GM15510 (cell line): ENCODE results near the gene L3MBTL1.

Source experiments
- POLR2A ChIP-seq: IDR thresholded peaks from 3 replicates; pipeline ENCODE4 v1.6.1; 2011; ENCODE audit warnings: borderline replicate concordance; ENCODE audit not compliant: insufficient read length; ENCODE audit errors: extremely low read depth

L3MBTL1 gene

GRCh38 chr20:43528258-43528875 is 20.9 kb downstream of the L3MBTL1 start:
- TF ChIP-seq POLR2A, result no peak

DNA sequence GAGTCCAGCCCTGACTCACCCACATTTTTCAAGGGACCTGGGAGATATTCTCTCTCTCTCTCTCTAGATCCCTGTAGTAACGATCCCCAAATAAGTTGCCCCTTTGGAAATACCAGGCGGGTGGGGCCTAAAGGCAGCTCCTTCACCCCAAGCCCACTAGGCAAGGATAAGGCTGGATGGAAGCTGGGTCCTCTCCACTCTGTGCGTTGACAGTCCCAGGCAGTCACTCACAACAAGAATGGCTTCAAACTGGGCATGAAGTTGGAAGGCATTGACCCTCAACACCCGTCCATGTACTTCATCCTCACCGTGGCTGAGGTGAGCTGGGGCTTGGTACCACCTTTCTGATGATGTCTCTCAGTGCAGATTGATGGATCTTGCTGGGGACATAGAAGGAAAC is 21.6 kb downstream of the L3MBTL1 start:
- TF ChIP-seq POLR2A, result no peak

DNA sequence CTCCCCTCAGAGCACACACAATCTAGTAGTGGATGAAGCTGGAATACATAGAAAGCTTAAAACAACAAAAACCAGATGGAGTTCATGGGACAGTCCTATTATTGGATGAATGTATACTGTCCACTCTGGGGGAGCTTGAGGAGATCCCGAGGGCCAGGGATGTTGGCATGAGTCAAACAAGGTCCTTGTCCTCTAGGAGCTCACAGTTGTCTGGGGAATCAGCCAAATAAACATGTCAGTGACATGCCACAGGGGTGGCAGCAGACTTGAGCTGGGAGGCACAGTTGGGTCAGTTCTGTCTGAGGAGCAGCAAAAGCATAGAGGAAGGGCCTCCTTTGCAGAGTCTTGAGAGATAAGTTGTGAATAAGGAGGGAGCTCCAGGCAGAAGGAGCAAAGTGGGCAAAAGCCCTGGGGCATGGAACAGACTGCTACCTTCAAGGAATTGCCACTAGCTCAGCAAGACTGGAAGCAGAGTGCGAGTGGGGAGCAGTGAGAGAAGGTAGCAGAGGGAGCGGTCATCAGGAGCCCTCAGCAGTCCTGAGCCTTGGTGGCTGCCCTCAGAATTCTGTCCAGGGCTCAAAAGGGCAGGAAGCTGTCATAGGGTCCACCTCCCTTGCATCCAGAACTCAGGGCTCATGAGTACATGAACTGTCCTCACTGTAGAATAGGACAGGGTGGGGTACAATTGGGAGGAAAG is 22.1 kb downstream of the L3MBTL1 start:
- no peak for TF ChIP-seq POLR2A

GRCh38 chr20:43530321-43531090 is 23.0 kb downstream of the L3MBTL1 start:
- TF ChIP-seq POLR2A, result no peak

- no peak for TF ChIP-seq POLR2A
Measured at GRCh38 chr20:43531091-43531443, 23.6 kb downstream of the L3MBTL1 start.

DNA sequence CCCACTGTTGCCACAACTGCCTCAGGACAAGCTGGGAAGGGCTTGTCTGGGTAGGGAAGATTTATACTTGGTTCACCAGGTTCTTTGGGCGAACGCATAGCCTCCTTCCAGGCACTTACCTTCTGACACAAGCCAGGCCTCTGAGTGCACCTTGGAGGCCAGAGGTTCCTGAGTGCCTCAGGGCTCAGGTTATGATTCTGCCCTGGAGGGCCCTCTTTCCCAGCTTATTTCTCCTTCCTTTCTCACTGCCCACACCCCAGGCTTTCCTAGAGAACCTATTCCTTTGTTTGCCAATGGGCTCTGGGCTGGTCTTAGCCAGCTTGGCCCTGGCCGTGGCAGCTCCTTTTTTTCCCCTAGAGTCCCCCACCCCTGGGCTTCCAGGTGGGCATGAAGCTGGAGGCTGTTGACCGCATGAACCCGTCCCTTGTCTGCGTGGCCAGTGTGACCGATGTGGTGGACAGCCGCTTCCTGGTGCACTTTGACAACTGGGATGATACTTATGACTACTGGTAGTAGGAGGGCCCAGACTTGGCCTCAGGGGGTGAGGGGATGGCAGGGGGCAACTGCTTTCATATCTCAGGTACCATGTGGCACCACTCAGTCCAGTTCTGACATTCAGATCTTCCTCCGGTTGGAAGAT is 25.0 kb downstream of the L3MBTL1 start:
- TF ChIP-seq POLR2A, result no peak

DNA sequence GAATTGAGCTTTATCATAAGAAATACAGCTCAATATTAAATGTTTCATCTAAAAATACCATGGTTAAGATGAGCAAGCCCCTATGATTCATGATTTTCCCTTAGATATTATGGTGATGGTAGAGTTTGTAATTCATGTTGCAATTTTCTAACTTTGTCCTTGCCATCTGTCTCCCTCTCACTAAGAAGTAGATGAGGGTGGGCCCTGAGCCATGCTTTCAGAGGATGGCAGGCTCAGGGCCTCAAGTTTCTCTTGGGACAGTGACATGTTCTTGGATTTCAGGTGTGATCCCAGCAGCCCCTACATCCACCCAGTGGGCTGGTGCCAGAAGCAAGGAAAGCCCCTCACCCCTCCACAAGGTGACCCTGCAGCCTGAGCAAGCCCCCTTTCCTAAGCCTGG is 25.6 kb downstream of the L3MBTL1 start:
- no peak for TF ChIP-seq POLR2A

DNA sequence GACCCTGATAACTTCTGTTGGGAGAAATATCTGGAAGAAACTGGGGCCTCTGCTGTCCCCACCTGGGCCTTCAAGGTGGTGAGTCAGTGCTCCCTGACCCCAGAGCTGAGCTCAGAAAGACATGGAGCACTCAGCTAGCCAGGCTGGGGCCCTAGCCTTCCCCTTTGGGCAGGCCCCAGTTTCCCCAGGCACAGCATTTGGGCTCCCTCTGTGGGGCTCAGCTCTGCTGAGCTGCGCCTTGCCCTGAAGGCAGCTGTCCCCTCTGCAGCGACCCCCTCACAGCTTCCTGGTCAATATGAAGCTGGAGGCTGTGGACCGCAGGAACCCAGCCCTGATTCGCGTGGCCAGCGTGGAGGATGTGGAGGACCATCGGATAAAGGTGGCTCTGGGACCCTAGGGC is 26.5 kb downstream of the L3MBTL1 start:
- TF ChIP-seq POLR2A, result no peak

DNA sequence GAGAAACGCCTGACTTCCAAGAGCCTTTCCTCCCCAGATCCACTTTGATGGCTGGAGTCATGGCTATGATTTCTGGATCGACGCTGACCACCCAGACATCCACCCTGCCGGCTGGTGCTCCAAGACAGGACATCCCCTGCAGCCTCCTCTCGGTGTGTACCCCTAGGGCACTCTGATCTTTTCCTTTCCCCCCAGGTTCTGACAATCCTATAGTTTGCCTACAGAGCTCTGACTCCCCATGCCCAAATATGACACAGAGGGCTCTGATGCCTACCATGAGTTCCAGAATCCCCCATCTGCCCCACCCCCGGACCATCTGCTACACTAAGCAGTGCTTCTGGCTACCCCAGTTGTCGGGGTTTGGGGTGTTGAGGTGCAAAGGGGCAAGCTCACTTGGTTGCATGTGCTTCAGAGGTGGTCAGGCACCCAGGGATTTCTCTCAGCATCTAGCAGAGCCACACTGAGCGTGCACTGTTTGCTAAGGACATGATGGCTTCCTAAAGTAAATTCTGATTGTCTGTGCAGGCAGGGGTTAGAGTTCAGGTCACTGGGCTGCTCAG is 27.4 kb downstream of the L3MBTL1 start:
- TF ChIP-seq POLR2A, result no peak

- TF ChIP-seq POLR2A, result no peak
Measured at GRCh38 chr20:43535370-43536004, 28.0 kb downstream of the L3MBTL1 start.

DNA sequence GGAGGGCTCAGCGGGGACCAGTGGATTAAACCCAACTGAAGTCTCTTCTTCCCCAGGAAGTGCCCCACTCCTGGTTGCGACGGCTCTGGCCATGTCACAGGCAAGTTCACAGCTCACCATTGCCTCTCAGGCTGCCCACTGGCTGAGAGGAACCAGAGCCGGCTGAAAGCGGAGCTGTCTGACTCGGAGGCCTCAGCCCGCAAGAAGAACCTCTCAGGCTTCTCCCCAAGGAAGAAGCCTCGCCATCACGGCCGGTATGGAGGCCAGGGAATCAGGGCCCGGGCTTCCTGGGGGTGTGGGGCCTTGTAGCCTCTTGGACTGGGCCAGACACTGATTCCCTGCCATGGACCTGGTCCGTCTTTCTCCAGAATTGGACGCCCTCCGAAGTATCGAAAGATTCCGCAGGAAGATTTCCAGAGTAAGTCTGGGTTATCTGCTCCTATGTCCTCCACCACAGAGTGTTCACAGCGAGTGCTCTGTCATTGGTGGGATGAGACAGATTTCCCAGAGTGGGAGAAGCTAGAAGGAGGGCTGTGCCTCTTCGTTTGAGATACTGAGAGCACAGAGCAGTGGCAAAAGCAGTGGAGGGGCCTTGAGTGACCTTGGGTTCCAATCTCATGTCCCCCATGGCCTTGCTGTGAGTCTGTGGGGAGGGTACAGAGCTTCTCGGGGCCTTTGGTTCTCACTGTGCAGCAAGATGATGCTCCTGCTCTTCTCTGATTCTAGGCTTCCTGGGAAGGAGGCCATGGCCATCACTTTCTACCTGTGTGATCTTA is 28.7 kb downstream of the L3MBTL1 start:
- TF ChIP-seq POLR2A, result no peak

GRCh38 chr20:43536817-43537440 is 29.4 kb downstream of the L3MBTL1 start:
- TF ChIP-seq POLR2A, result no peak
